GM08714 (cell line): ENCODE results near the gene LRBA.

Experiments
- H3K4me3 ChIP-seq: fragments of 200-500 bp; sonication (Bioruptor generic); 2 replicates; pipeline ENCODE4 v1.5.1; 2014; ENCODE audit warnings: mild to moderate bottlenecking, low read length, inconsistent platforms
- ZNF274 ChIP-seq: IDR thresholded peaks from 2 replicates; pipeline ENCODE4 v1.6.1; 2012; ENCODE audit warnings: mild to moderate bottlenecking, low read depth, low read length

The LRBA gene

GRCh38 chr4:150216726-150217125 lies 798.4 kb downstream of the LRBA start:
- TF ChIP-seq ZNF274 = no peak
- H3K4me3 ChIP-seq = no peak overlapping the region

- no peak for TF ChIP-seq ZNF274
- H3K4me3 ChIP-seq = no peak overlapping the region
Measured at GRCh38 chr4:150215601-150216000, 799.5 kb downstream of the LRBA start.
